ENCODE measurements around the gene RSPH1.

- TF ChIP-seq POLR2A (IDR thresholded peaks at IDR 0.05; ENCODE audit: low read length) = no peak
- TF ChIP-seq GATA1 (IDR thresholded peaks at IDR 0.05; ENCODE audit: low read depth, low read length) = no peak
Measured at GRCh38 chr21:42526379-42526727, 30.3 kb upstream of the RSPH1 start.

Measured in erythroblast (primary cell).